ENCODE results near the gene SRRM3.

The SRRM3 gene

DNA sequence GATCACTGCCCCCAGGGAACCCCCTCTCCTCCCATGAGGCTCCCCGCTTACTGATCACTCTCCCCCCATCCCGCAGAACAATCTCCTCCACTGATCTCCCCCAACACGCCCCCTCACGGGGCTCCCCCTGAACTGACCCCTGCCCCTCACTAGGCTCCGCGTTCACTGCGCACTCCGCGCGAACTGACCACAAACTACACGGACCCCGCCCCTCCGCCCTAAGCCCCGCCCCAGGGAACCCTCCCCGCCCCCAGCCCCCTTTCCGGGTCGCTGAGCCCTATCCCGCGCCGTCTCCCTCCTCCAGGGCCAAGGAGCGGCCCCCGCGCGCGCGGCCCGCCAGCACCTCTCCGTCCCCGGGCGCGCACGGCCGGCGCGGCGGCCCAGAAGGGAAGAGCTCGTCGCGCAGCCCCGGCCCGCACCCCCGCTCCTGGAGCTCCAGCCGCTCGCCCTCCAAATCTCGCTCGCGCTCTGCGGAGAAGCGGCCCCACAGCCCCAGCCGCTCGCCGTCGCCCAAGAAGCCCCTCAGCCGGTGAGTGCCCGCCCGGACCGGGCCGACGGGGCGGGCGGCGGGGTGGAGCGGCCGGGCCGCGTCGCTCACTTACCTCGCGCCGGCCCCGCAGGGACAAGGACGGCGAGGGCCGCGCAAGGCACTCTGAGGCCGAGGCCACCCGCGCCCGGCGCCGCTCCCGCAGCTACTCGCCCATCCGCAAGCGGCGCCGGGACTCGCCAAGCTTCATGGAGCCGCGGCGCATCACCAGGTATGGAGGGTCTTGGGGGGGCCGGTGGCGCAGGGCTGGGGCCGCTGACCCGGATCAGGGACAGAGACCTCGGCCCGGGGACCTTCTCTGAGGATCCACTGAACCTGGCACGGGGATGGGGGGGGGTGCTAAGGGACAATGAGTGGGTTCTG lies 80.9 kb downstream of the SRRM3 start:
- no peak overlapping the region for H3K23ac ChIP-seq (ENCODE audit: low read depth, low read length, poor library complexity)
- H3K27me3 ChIP-seq (ENCODE audit: control insufficient read depth in 3 of 3, insufficient read depth in 3 of 3, low read depth in 1 of 3, low read length in 3 of 3), result peaks cover 10 to 65% (median 49%) of the 10 kb centered on the region in 3 experiments
- H3K4ac ChIP-seq (ENCODE audit: low read length), result no peak overlapping the region
- peak overlapping the region; percentile 72 for H3K4me2 ChIP-seq (ENCODE audit: insufficient read depth, low read length, poor library complexity, severe bottlenecking)
- peak overlapping the region; percentile 88 for H3K9ac ChIP-seq (ENCODE audit: low read depth, low read length, poor library complexity)
- no peaks in the 10 kb centered on the region for H3K36me3 ChIP-seq (replicated peaks in 1 of 2; ENCODE audit: control insufficient read depth in 2 of 2, insufficient read depth in 2 of 2, low read length in 2 of 2)
- WGBS, 2 donors (ENCODE audit: extremely low coverage in 2 of 2, insufficient read length in 2 of 2, insufficient replicate concordance in 1 of 2), result no CpG with 5 or more reads among the region's 98 CpGs
- peak overlapping the region; percentile 71 for H2BK15ac ChIP-seq (ENCODE audit: low read length)
- no peaks in the 10 kb centered on the region for H3K79me1 ChIP-seq (ENCODE audit: low read depth, low read length)
- DNase-seq (ENCODE audit: low spot score), result no peak
- H3K14ac ChIP-seq (ENCODE audit: low read length), result peak overlapping the region; percentile 33
- no peak overlapping the region for H2BK12ac ChIP-seq (ENCODE audit: low read length)
- H3K4me3 ChIP-seq (ENCODE audit: low read length in 2 of 2), result peak overlapping the region; percentile 38 to 85
- peak overlapping the region; percentile 84 for H3K18ac ChIP-seq (ENCODE audit: low read length)
- H2AK5ac ChIP-seq (ENCODE audit: low read depth, low read length), result peak overlapping the region; percentile 46
- no peak overlapping the region for H4K91ac ChIP-seq (ENCODE audit: low read depth, low read length, poor library complexity)
- H2BK5ac ChIP-seq (ENCODE audit: low read length), result no peak overlapping the region
- H4K8ac ChIP-seq (ENCODE audit: low read depth, low read length), result no peak overlapping the region
- H3K4me1 ChIP-seq (ENCODE audit: control insufficient read depth in 2 of 2, insufficient read depth in 1 of 2, low read depth in 1 of 2, low read length in 2 of 2), result peaks cover 0 to 3% of the 10 kb centered on the region in 2 donors
- H2AFZ ChIP-seq (ENCODE audit: low read length), result peak overlapping the region; percentile 88
- no peaks in the 10 kb centered on the region for H3K9me3 ChIP-seq (replicated peaks in 1 of 2; ENCODE audit: control insufficient read depth in 2 of 2, insufficient read depth in 1 of 2, low read depth in 1 of 2, low read length in 2 of 2)
- H3K27ac ChIP-seq (replicated peaks; ENCODE audit: low read length), result no peak overlapping the region
- H2BK120ac ChIP-seq (ENCODE audit: low read depth, low read length), result no peak overlapping the region

DNA sequence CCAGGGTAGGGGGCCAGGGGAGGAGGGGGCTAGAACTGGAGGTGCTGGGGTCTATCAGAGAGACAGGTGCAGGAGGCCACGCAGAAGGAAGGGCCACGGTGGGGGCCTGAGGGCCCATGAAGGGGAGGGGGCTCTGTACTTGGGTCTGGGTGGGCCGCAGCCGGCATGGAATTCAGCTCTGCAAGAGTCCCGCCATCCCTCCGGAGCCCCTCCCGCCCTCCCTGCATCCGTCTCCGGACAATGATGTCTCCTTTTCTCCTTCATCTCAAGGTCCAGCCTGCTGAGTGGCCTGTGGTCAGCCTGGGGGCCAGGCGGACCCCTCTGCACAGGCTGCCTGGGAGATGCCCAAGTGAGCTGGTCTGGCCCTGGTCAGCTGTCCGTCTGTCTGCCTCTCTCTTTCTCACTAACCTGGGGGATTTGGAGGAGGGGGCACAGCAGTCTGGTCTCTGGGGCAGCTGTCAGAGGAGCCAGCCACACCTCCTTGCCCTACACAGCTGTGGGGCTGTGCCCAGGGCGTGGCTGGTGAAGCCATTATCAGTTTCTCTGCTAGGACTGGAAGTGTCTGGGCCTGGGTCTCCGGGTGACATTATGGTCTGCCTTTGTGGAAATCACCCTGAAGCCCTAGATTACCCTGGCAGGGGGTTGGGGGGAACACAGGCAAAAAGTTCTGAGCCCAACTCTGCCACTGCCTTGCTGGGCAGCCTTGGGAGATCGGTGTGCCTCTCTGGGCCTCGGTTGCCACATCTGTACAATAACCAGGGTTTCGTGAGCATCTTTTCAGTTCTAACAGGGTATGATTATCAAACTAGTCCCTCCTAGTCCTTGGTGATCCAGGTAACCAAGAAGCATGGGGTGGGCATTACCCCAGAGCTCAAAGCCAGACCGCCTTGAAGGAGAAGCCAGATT lies 81.8 kb downstream of the SRRM3 start:
- Histone ChIP-seq H3K4me3 (ENCODE audit: low read length in 2 of 2) (peak overlapping the region; percentile 38 to 85), H2BK15ac (ENCODE audit: low read length) (no peak overlapping the region), H4K8ac (ENCODE audit: low read depth, low read length) (no peak overlapping the region), H3K36me3 (replicated peaks in 1 of 2; ENCODE audit: control insufficient read depth in 2 of 2, insufficient read depth in 2 of 2, low read length in 2 of 2) (no peaks in the 10 kb centered on the region), H3K9me3 (replicated peaks in 1 of 2; ENCODE audit: control insufficient read depth in 2 of 2, insufficient read depth in 1 of 2, low read depth in 1 of 2, low read length in 2 of 2) (no peaks in the 10 kb centered on the region), H3K4me2 (ENCODE audit: insufficient read depth, low read length, poor library complexity, severe bottlenecking) (peak overlapping the region; percentile 72), H3K9ac (ENCODE audit: low read depth, low read length, poor library complexity) (peak overlapping the region; percentile 88), H2BK120ac (ENCODE audit: low read depth, low read length) (no peak overlapping the region), H3K18ac (ENCODE audit: low read length) (no peak overlapping the region), H2AK5ac (ENCODE audit: low read depth, low read length) (peak overlapping the region; percentile 63), H3K27ac (replicated peaks; ENCODE audit: low read length) (no peak overlapping the region), H3K79me1 (ENCODE audit: low read depth, low read length) (no peaks in the 10 kb centered on the region), H3K14ac (ENCODE audit: low read length) (peak overlapping the region; percentile 21), H2BK12ac (ENCODE audit: low read length) (no peak overlapping the region), H3K4ac (ENCODE audit: low read length) (no peak overlapping the region), H3K4me1 (ENCODE audit: control insufficient read depth in 2 of 2, insufficient read depth in 1 of 2, low read depth in 1 of 2, low read length in 2 of 2) (peaks cover 0 to 3% of the 10 kb centered on the region in 2 donors), H2AFZ (ENCODE audit: low read length) (peak overlapping the region; percentile 88), H3K23ac (ENCODE audit: low read depth, low read length, poor library complexity) (no peak overlapping the region), H2BK5ac (ENCODE audit: low read length) (no peak overlapping the region), H4K91ac (ENCODE audit: low read depth, low read length, poor library complexity) (no peak overlapping the region), H3K27me3 (ENCODE audit: control insufficient read depth in 3 of 3, insufficient read depth in 3 of 3, low read depth in 1 of 3, low read length in 3 of 3) (peaks cover 10 to 59% (median 47%) of the 10 kb centered on the region in 3 experiments)
- no CpG with 5 or more reads among the region's 17 CpGs for WGBS, 2 donors (ENCODE audit: extremely low coverage in 2 of 2, insufficient read length in 2 of 2, insufficient replicate concordance in 1 of 2)
- DNase-seq (ENCODE audit: low spot score), result no peak

- Histone ChIP-seq H3K4me1 (ENCODE audit: control insufficient read depth in 2 of 2, insufficient read depth in 1 of 2, low read depth in 1 of 2, low read length in 2 of 2) (peaks cover 6% of the 10 kb centered on the region in 2 donors), H3K36me3 (replicated peaks in 1 of 2; ENCODE audit: control insufficient read depth in 2 of 2, insufficient read depth in 2 of 2, low read length in 2 of 2) (no peaks in the 10 kb centered on the region), H4K8ac (ENCODE audit: low read depth, low read length) (no peak overlapping the region), H2AK5ac (ENCODE audit: low read depth, low read length) (peak overlapping the region; percentile 68), H3K4ac (ENCODE audit: low read length) (no peak overlapping the region), H3K14ac (ENCODE audit: low read length) (peak overlapping the region; percentile 21), H2BK5ac (ENCODE audit: low read length) (peak overlapping the region; percentile 11), H4K91ac (ENCODE audit: low read depth, low read length, poor library complexity) (no peak overlapping the region), H3K9ac (ENCODE audit: low read depth, low read length, poor library complexity) (no peak overlapping the region), H2BK12ac (ENCODE audit: low read length) (no peak overlapping the region), H3K9me3 (replicated peaks in 1 of 2; ENCODE audit: control insufficient read depth in 2 of 2, insufficient read depth in 1 of 2, low read depth in 1 of 2, low read length in 2 of 2) (no peaks in the 10 kb centered on the region), H3K27me3 (ENCODE audit: control insufficient read depth in 3 of 3, insufficient read depth in 3 of 3, low read depth in 1 of 3, low read length in 3 of 3) (peaks cover 9 to 42% (median 29%) of the 10 kb centered on the region in 3 experiments), H3K4me2 (ENCODE audit: insufficient read depth, low read length, poor library complexity, severe bottlenecking) (no peak overlapping the region), H3K79me1 (ENCODE audit: low read depth, low read length) (no peaks in the 10 kb centered on the region), H2AFZ (ENCODE audit: low read length) (no peak overlapping the region), H2BK120ac (ENCODE audit: low read depth, low read length) (no peak overlapping the region), H3K18ac (ENCODE audit: low read length) (peak overlapping the region; percentile 64), H3K23ac (ENCODE audit: low read depth, low read length, poor library complexity) (peak overlapping the region; percentile 20), H3K27ac (replicated peaks; ENCODE audit: low read length) (no peak overlapping the region), H2BK15ac (ENCODE audit: low read length) (peak overlapping the region; percentile 49), H3K4me3 (ENCODE audit: low read length in 2 of 2) (no peak overlapping the region)
- DNase-seq (ENCODE audit: low spot score), result no peak
- WGBS, 2 donors (ENCODE audit: extremely low coverage in 2 of 2, insufficient read length in 2 of 2, insufficient replicate concordance in 1 of 2), result no CpG with 5 or more reads among the region's 29 CpGs
Measured at GRCh38 chr7:76285604-76286374, 84.1 kb downstream of the SRRM3 start.
